NCI-H1436 (cell line): Measurements from ENCODE around the gene SYNRG.
"Not testable (repeated sequence)": the region's sequence is repeated elsewhere in the genome, so short reads cannot be mapped to it uniquely, and the experiment has no call there.

Experiments
- DNase-seq: peaks from one replicate; lab custom pipeline; 2025; lab: John Stamatoyannopoulos, UW

Gene SYNRG

DNA sequence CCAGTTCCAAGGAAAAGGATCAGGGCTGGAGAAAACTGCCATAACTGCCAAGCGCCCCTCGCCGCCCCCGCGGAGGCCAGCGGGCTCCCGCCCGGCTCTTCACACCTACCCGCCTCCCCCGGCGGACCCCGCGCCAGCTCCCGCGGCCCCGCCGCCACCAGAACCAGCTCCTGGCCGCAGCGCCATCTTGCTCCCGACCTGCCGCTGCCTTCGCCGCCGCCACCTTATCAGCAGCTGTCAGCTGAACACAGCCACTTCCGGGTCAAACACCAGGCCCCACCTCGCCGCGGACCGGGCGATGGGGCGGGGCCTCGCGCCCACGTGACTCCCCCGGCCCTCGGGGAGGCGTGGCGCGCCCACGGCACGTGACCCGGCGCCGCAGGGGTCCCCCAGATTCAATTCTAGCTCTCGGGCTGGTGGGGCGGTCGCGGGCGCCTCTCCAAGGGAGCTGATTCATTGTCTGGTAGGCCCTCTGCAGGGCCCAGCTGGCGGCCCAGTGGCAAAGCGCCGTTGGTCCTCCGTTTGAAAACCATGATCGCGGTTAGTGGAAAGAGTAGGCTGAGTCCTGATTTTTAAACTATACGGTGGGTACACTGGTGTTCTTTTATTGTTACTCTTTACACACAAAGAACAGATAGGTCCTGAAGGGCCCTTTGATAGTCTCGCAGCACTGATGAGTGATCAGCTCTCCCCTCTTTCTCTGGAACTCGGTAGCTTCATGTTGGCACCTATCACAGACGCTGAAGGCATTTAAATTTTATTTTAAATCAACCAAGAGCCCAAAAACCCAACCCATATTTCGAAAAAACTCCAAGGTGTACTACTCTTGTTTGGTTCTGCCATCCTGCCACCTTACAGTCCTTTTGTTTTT is at the start of gene SYNRG:
Gene SYNRG, minus strand, starts transcription at position 249 of the 871 bp plus-strand sequence. Its CDS starts 63 bp downstream, at position 186.
- DNase-seq = peak; percentile 98

DNA sequence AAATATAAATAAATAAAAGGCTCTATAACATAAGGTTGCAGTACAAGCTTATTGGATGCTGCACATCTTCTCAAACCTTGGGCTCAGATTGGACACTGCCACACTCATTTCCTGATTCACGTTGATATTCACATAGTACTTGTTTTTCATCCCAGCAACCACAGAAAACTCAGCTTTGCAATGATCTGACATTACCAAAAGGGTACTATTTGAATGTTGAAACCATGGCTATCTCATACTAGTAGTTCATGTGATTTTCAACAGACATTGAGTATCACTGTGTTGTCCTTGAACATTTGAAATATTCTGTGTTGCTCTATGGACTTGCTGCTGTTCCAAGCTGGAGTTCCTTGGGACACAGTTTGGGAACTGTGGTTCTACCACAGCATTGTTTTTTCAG is 48.0 kb upstream of the SYNRG start:
- no peak for DNase-seq

DNA sequence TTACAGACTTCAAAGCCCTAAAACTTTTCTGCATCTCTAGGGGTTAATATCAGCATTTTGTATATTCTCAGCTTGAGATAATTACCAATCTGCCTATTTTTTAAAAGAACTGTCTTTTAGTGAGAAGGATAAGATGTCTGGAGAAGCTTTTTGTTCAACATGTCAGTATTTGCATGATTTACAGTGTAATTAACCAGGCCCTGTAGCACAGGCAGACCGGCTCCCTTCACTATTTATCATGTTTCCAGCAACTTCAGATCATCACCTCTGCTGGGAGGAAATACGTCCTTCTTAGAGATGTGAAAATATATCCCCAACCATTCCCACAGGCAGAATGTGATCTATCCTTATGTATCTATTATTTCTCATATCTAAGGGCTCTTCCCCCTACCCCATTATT is 42.6 kb upstream of the SYNRG start:
- no peak for DNase-seq

DNA sequence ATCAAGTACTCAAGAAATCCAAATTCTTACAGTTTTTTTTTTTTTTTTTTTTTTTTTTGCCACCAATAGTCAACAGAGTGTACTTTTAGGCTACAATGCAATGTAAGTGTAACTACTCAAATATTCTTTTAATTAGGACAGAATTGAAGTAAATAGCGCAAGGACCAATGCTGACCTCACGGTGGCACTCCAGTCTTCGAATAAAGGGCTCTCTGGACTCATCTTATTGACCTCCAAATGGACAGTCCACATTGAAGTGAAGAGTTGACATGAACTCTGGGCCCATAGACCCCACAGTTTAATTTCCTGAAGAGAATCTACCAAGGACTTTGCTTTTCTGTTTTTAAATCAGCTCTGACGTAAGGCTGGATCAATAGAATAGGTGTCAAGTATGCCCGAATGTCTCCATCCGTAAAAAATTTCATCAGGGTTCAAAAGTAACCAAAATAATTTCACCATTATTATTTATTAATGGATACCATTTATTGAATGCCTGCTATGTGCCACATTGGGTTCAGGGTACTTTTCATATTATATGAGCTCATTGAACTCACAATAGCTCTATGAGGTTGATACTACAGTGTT is 41.3 kb upstream of the SYNRG start:
- DNase-seq = no peak

- no peak for DNase-seq
These were observed 39.3 kb upstream of the SYNRG start for GRCh38 chr17:37648555-37648954.

DNA sequence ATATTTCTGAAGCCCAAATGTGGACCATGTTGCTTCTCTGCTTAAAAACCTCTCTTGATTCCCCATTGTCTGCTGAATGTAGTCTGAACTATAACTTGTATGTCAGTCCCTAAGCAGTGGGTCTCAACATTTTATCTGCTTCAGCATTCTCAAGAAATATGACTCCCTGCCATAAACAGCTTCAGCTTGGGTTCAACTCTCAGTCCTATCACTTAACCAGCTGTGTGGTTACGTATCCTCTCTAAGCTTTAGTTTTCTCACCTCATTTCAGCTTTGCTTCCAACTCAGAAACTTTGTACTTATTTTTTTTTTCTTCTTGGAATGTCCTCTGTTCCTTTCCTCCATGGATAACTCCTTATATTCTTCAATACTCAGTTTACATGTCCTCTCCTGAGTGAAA is 38.6 kb upstream of the SYNRG start:
- DNase-seq = no peak

DNA sequence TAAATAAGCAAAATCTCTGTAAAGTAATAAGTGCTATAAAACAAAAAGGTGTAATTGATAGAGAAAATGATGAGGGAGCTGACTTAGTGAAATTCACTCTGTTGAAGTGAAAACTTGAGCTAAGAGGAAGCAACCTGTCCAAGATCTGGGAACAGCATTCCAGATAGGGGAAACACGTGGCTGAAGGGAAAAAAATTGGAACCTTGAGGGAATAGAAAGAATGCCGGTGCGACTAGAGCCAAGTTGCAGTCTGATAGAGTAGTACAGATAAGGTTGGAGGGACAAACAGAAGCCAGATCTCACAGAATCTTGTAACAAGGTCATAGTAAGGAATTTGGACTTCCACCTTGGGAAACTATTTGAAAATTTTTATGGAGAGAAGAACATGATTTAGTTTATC is 34.7 kb upstream of the SYNRG start:
- no peak for DNase-seq

DNA sequence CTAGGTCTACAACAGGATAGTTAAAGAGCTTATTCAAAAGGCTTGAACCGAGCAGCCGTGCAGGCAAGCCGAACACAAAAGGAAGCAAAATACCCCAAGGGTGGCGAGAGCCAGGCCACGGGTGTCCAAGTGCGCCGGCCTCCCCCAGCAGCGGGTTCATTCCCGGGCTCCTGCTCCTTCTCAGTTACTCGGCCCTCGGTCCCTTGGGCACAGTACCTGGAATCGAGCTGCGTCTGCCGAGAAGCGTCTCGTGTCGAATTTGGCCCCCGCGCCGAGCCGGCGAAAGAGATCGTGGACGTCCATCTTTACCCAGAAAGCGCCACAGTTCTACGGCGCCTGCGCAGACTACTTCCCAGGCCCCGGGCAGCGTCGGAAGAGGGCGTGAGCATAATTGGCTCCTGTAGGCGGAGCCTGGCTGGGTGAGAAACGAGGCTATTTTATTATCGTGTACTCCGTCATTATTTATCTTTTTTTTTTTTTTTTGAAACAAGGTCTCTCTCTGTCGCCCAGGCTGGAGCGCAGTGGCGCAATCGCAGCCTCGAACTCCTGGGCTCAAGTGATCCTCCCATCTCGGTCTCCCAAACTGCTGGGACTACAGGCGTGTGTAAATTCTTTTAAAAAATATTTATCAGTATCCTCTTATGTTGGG is 34.0 kb upstream of the SYNRG start, which contains the start of gene DDX52:
Gene DDX52, minus strand, starts transcription at position 329 of the 649 bp plus-strand sequence. Its CDS starts 26 bp downstream, at position 303.
- peak; percentile 93 for DNase-seq

DNA sequence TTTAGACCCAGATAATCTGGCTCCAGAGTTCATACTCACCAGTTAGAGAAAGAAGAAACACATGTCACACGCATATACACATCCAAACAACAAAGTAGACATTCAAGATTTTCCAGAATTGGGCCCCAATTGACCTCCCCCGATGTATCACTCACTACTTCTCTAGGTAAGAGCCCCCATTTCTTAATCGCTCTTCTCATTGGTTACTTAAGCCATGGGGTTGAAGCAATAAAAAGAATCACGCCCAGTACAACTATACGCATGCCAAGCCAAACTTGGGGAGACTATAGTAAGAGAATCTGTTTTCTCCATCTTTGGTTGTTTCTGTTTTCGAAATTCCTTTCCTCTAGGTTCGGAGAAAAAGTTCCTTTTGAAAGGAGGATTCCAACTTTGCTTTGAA is 33.5 kb upstream of the SYNRG start:
- no peak for DNase-seq

GRCh38 chr17:37640015-37640414 is 30.8 kb upstream of the SYNRG start:
- DNase-seq = no peak

GRCh38 chr17:37637956-37638355 is 28.7 kb upstream of the SYNRG start:
- no peak for DNase-seq

DNA sequence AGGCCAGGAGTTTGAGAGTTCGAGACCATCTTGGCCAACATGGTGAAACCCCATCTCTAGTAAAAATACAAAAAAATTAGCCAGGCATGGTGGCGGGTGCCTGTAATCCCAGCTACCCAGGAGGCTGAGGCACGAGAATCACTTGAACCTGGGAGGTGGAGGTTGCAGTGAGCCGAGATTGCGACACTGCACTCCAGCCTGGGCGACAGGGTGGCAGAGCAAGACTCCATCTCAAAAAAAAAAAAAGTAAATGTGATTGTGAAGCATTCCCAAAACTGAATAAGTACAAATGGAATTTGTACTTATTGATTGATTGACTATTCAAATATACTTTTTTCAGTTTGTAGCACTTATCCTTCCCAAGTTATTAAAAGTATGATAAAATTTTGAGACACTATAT is 7.2 kb upstream of the SYNRG start:
- not testable (repeated sequence) for DNase-seq

- DNase-seq = no peak
These were observed 5.6 kb upstream of the SYNRG start for GRCh38 chr17:37614823-37615222.

DNA sequence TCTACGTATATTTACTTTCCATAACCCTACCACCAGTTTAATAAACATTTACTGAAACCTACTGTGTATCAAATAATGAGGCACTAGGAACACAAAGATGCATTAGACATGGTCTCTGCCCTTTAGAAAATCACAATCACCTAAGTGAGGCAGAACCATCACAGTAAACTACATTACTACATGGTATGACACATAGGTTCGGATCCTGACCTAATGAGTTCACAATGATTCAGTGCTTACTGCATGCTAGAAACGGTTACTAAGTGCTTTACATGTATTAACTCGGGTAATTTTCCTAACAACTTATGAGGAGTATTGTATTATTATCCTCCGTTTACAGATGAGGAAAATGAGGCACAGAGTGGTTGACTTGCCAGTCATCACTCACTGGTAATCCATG is 5.2 kb upstream of the SYNRG start:
- no peak for DNase-seq

- DNase-seq = no peak
These were observed 1.8 kb upstream of the SYNRG start for GRCh38 chr17:37610971-37611370.

DNA sequence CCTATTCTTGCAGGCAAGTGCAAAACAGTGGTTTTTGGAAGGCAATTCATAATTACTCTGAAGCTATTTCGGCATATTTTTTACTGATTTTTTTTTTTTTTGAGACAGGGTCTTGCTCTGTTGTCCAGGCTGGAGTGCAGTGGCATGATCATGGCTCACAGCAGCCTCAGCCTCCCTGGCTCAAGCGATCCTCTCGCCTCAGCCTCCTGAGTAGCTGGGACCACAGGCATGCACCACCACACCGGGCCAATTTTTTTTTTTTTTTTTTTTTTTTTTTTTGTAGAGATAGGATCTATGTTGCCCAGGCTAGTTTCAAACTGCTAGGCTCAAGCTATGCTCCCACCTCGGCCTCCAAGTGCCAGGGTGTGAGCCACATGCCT is 813 bp upstream of the SYNRG start:
- not testable (repeated sequence) for DNase-seq

GRCh38 chr17:37608351-37609169 is 658 bp downstream of the SYNRG start:
- peak; percentile 35 for DNase-seq

DNA sequence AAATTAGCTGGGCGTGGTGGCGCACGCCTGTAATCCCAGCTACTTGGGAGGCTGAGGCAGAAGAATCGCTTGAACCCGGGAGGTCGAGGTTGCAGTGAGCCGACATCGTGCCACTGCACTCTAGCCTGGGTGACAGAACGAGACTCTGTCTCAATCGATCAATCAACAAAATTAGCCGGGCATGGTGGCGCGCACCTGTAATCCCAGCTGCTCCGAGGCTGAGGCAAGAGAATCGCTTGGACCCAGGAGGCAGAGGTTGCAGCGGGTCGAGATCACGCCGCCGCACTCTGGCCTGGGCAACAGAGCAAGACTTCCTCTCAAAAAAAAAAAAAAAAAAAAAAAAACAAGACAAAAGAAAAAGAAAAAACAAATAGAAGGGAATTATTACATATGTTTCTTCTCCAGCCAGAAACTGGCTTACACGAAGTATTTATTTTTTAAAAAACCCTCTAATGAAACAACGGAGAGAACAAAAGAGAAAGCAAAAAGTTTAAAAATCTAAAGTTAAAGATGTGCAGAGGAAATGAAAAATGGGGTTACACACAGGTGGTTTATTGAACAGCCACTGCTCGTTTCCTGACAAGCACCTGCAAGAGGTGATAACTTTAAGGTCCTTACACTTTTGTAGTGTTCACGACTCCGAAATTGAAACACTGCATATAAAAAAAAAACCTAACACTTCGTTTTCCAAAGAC is 1.4 kb downstream of the SYNRG start:
- no peak for DNase-seq

- DNase-seq = no peak
These were observed 3.3 kb downstream of the SYNRG start for GRCh38 chr17:37605813-37606505.

DNA sequence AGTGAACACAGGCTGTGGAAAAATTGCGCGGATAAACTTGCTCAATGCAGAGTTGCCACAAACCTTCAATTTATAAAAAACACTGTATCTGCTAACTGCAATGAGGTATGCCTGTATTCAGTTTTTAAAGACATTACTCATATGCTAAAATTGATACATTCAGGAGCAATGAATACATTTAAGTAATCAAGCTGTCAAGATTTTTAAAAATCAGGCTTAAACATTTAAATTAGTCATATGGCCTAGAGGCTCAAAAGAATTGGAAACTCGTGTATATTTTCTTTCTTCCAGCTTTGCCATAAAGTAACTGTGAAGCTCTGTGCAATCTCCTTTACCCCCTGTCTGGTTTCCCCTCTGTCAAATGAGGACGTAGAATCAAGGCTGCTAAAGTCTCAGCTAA is 4.1 kb downstream of the SYNRG start:
- no peak for DNase-seq

DNA sequence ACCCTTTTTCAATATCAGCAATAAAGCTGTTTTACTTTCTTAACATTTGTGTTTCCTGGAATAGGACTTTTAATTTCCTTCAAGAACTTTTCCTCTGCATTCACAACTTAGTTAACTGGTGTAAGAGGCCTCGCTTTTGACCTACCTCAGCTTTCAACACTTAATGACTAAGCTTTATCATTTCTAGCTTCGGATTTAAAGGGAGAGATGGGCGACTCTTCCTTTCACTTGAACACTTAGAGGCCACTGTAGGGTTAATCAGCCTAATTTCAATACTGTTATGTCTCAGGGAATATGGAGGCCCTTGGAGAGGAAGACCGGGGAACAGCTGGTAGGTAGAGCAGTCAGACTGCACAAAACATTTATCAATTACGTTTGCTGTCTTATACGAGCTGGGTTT is 4.7 kb downstream of the SYNRG start:
- DNase-seq = no peak
